Measurements from ENCODE around the gene OPTC.

OPTC gene

GRCh38 chr1:203473781-203474305 lies 20.1 kb upstream of the OPTC start:
- no peak overlapping the region for H3K27ac Mint-ChIP-seq
- H3K9me3 Mint-ChIP-seq = no peaks in the 10 kb centered on the region
- H3K27me3 Mint-ChIP-seq (ENCODE audit: low read depth) = peaks cover 47% of the 10 kb centered on the region
- no peaks in the 10 kb centered on the region for H3K36me3 Mint-ChIP-seq (ENCODE audit: low read depth)
- no peak overlapping the region for H3K4me3 Mint-ChIP-seq
- peaks cover 11% of the 10 kb centered on the region for H3K4me1 Mint-ChIP-seq (ENCODE audit: low read depth)

DNA sequence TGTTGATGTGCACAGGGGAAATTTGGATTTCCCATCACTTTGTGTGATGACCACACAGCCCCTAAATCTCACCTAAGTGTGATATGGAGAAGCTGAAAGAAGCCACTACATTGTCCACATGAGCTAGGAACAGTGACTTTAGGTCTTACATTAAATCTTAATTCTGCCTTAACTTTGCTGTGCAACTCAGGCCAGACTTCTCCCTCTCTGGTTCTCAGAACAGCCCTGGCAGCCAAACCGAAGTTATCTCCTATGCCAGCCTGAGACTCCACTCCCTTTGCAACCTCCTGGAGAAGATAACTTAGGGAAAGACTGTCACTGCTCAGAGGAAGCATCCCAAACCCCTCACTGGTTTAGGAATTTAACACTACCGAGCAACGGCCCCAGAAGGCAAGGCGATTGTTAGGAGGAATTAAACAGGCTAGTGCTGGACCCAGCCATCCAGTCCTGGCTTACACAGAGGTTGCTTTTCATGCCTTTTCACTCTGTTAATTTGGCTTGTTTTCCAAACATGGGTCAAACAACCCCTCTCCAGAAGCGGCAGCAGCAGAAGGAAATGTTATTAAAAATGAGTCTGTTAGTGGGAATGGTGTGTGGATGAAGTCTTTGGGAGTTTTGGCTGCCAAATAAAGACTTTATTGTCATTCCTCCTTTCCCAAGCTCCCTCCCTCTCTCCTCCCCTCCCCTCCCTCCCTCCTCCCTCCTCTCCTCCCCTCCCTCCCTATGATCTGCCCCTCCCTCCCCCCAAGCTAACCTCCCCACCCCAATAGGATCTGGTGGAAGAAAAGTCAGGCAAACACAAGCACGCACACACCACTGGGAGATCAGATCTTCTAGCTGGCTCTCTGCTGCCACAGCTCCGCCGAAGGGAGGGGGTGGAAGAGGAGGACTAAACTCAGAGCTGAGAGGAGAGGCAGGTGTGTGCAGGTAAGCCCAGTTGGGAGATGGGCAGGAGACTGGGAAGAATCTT lies 18.7 kb upstream of the OPTC start, which contains the start of gene PRELP:
Gene PRELP, plus strand, starts transcription at position 795 of the 970 bp plus-strand sequence. CDS start 7,379 bp downstream, outside the sequence.
- Mint-ChIP-seq H3K36me3 (ENCODE audit: low read depth) (no peaks in the 10 kb centered on the region), H3K27ac (no peak within 1 kb of the TSS), H3K4me3 (no peak within 1 kb of the TSS), H3K9me3 (no peaks in the 10 kb centered on the region), H3K4me1 (ENCODE audit: low read depth) (peaks cover 11% of the 10 kb centered on the region), H3K27me3 (ENCODE audit: low read depth) (peaks cover 49% of the 10 kb centered on the region)

GRCh38 chr1:203476216-203476814 lies 17.6 kb upstream of the OPTC start:
- Mint-ChIP-seq H3K27ac (no peak overlapping the region), H3K9me3 (no peaks in the 10 kb centered on the region), H3K4me3 (no peak overlapping the region), H3K27me3 (ENCODE audit: low read depth) (peaks cover 49% of the 10 kb centered on the region), H3K36me3 (ENCODE audit: low read depth) (no peaks in the 10 kb centered on the region), H3K4me1 (ENCODE audit: low read depth) (peaks cover 13% of the 10 kb centered on the region)

- no peaks in the 10 kb centered on the region for H3K36me3 Mint-ChIP-seq (ENCODE audit: low read depth)
- H3K4me1 Mint-ChIP-seq (ENCODE audit: low read depth) = peaks cover 13% of the 10 kb centered on the region
- H3K9me3 Mint-ChIP-seq = no peaks in the 10 kb centered on the region
- no peak overlapping the region for H3K4me3 Mint-ChIP-seq
- H3K27ac Mint-ChIP-seq = no peak overlapping the region
- H3K27me3 Mint-ChIP-seq (ENCODE audit: low read depth) = peaks cover 41% of the 10 kb centered on the region
Measured at GRCh38 chr1:203477748-203478147, 16.2 kb upstream of the OPTC start.

GRCh38 chr1:203478231-203478630 lies 15.7 kb upstream of the OPTC start:
- Mint-ChIP-seq H3K4me1 (ENCODE audit: low read depth) (peaks cover 13% of the 10 kb centered on the region), H3K9me3 (no peaks in the 10 kb centered on the region), H3K27me3 (ENCODE audit: low read depth) (peaks cover 41% of the 10 kb centered on the region), H3K27ac (no peak overlapping the region), H3K36me3 (ENCODE audit: low read depth) (no peaks in the 10 kb centered on the region), H3K4me3 (no peak overlapping the region)

DNA sequence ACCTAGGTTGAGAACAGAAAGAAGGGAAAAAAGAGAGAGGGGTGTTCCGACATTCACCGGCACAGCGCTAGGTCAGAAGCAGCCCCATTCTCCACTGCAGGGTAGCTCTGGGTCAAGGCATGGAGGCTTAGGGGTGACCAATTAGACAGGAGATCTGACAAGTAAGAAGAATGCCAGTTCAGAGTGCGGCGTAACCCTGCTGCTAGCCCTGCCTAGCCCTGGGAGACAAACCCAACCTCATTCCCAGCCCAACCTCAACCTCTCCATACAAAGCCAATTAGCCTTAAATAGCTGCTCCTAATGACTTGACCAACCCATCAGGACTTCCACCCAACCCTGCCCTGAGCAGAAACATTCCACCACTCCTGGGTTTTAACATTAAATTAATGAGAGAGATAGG lies 15.0 kb upstream of the OPTC start:
- Mint-ChIP-seq H3K9me3 (no peaks in the 10 kb centered on the region), H3K36me3 (ENCODE audit: low read depth) (no peaks in the 10 kb centered on the region), H3K27ac (no peak overlapping the region), H3K27me3 (ENCODE audit: low read depth) (peaks cover 34% of the 10 kb centered on the region), H3K4me3 (no peak overlapping the region), H3K4me1 (ENCODE audit: low read depth) (peaks cover 13% of the 10 kb centered on the region)

DNA sequence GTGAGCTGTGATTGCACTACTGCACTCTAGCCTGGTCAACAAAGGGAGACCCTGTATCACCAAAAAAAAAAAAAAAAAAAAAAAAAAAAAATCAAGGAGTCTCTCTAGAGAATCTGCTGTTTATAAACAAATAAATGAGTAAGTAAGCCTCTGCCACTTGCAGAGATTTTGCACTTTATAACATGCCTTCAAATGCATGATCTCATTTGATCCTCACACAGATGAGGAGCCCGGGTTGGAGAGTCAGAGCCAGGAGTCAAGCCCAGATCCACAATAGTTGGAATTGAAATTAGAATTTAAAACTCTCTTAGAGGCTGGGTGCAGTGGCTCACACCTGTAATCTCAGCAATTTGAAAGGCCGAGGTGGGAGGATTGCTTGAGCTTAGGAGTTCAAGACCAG lies 14.3 kb upstream of the OPTC start:
- Mint-ChIP-seq H3K36me3 (ENCODE audit: low read depth) (no peaks in the 10 kb centered on the region), H3K4me3 (no peak overlapping the region), H3K27me3 (ENCODE audit: low read depth) (peaks cover 29% of the 10 kb centered on the region), H3K9me3 (no peaks in the 10 kb centered on the region), H3K4me1 (ENCODE audit: low read depth) (peaks cover 13% of the 10 kb centered on the region), H3K27ac (no peak overlapping the region)

DNA sequence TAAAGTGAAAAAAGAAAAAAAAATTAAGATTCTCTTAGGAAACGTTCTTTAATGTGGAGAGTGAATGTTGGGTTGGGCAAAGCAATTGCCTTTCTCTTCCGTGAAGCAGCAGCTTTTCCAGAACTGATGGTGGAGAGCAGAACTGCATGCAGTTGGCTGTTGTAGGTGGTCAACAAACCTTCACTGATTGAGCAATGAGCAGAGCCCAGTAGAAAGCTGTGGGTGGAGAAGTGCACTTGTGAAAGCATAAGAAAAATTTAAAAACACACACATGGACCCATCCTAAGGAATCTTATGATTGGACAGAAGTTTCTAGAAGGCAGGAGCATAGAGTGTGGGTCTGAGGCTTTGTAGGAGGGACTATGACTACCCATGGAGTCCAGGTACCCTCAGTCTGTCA lies 13.9 kb upstream of the OPTC start:
- Mint-ChIP-seq H3K36me3 (ENCODE audit: low read depth) (no peaks in the 10 kb centered on the region), H3K4me3 (no peak overlapping the region), H3K27ac (no peak overlapping the region), H3K4me1 (ENCODE audit: low read depth) (peaks cover 13% of the 10 kb centered on the region), H3K27me3 (ENCODE audit: low read depth) (peaks cover 25% of the 10 kb centered on the region), H3K9me3 (no peaks in the 10 kb centered on the region)

DNA sequence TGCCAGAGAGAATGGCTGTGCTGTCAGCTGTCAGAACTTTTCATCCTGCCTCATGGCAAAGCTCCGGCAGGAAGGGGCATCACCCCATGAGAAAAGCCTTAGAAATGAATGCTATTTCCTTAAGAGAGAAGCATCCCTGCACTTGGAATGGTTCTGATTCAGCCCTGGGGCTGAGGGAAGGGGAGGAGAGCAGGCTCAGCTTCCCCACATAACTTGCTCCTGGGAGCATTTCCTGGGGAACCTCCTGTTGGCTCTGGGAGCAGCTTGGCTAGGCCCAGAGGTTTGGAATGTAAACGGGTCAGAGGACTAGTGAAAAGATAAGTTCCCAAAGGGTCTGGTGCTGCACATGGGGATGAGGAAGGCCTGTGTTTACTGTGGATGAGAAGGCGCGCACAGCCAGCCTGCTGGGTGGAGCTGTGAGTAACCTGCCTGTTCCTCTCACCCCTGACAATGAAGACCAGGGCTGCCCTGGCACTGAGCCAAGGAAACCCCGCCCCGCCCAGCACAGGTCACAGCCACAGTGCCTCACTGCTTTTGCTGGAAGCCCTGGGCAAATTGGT lies 13.3 kb upstream of the OPTC start:
- Mint-ChIP-seq H3K9me3 (no peaks in the 10 kb centered on the region), H3K4me1 (ENCODE audit: low read depth) (peaks cover 13% of the 10 kb centered on the region), H3K36me3 (ENCODE audit: low read depth) (no peaks in the 10 kb centered on the region), H3K4me3 (no peak overlapping the region), H3K27me3 (ENCODE audit: low read depth) (peaks cover 22% of the 10 kb centered on the region), H3K27ac (no peak overlapping the region)

DNA sequence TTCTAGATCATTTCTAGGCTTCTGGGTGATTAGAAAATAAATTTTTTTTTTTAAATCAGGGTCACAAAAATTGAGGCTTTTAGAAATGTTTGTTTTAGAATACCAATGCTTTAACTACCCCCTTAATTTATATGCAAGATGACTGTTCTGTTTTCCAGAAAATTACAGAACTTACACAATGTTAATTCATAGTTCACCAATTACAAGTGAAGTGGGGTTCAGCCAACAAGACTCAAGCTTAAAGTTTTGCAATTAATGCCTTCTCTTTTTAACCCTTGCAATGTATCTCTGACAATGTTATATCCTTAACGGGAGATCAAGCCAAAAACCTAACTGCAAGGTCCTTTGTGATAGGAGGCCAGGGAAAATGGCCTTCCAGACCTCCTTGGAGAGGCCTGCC lies 12.8 kb upstream of the OPTC start:
- Mint-ChIP-seq H3K9me3 (no peaks in the 10 kb centered on the region), H3K4me1 (ENCODE audit: low read depth) (peaks cover 13% of the 10 kb centered on the region), H3K36me3 (ENCODE audit: low read depth) (no peaks in the 10 kb centered on the region), H3K27me3 (ENCODE audit: low read depth) (peaks cover 16% of the 10 kb centered on the region), H3K4me3 (no peak overlapping the region), H3K27ac (no peak overlapping the region)

GRCh38 chr1:203486618-203487370 lies 7.2 kb upstream of the OPTC start:
- H3K4me1 Mint-ChIP-seq (ENCODE audit: low read depth) = peaks cover 3% of the 10 kb centered on the region
- H3K27ac Mint-ChIP-seq = no peak overlapping the region
- peak overlapping the region; percentile 68 for H3K4me3 Mint-ChIP-seq
- H3K27me3 Mint-ChIP-seq (ENCODE audit: low read depth) = peaks cover 10% of the 10 kb centered on the region
- H3K36me3 Mint-ChIP-seq (ENCODE audit: low read depth) = no peaks in the 10 kb centered on the region
- H3K9me3 Mint-ChIP-seq = no peaks in the 10 kb centered on the region

GRCh38 chr1:203488539-203488938 lies 5.4 kb upstream of the OPTC start:
- Mint-ChIP-seq H3K27ac (no peak overlapping the region), H3K36me3 (ENCODE audit: low read depth) (no peaks in the 10 kb centered on the region), H3K9me3 (no peaks in the 10 kb centered on the region), H3K4me1 (ENCODE audit: low read depth) (peaks cover 3% of the 10 kb centered on the region), H3K27me3 (ENCODE audit: low read depth) (peaks cover 17% of the 10 kb centered on the region), H3K4me3 (no peak overlapping the region)

DNA sequence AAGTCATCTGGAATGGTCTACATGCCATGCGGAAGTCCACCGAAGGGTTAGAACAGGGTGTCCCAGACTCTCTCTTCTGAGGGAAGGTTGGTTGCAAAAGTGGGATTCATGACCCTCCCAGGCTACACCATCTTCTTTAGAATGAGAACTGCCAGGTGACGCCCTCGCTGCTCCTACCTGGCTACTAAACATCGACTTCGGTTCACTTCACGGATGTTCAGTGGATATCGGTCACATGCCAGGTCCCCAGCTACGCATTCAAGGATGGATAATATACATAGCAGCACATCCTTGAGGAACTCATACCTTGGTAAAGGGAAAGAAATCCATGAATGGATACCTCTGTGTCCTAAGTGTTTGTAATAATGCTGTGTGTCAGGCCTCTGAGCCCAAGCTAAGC lies 3.3 kb upstream of the OPTC start:
- peaks cover 17% of the 10 kb centered on the region for H3K27me3 Mint-ChIP-seq (ENCODE audit: low read depth)
- no peaks in the 10 kb centered on the region for H3K9me3 Mint-ChIP-seq

GRCh38 chr1:203491664-203492063 lies 2.3 kb upstream of the OPTC start:
- Mint-ChIP-seq H3K4me3 (no peak overlapping the region), H3K27ac (no peak overlapping the region), H3K9me3 (no peaks in the 10 kb centered on the region), H3K27me3 (ENCODE audit: low read depth) (peaks cover 17% of the 10 kb centered on the region), H3K4me1 (ENCODE audit: low read depth) (peaks cover 3% of the 10 kb centered on the region), H3K36me3 (ENCODE audit: low read depth) (no peaks in the 10 kb centered on the region)

More for the DNA sequence above, 3.3 kb upstream of the OPTC start:
- Mint-ChIP-seq H3K4me3 (no peak overlapping the region), H3K36me3 (ENCODE audit: low read depth) (no peaks in the 10 kb centered on the region), H3K4me1 (ENCODE audit: low read depth) (peaks cover 3% of the 10 kb centered on the region), H3K27ac (no peak overlapping the region)
